ENCODE data around the gene RBBP5. TPM values are rescaled to one million over a fixed set of nuclear protein-coding genes. Genes with fewer than 3 reads are reported as not detected.

RBBP5 gene
- total and polyA plus RNA-seq, 2 of the 4 experiments (the other 2 are of a cell fraction), result 7.3 to 37.5 TPM

GRCh38 chr1:205043866-205044265 is 77.9 kb downstream of the RBBP5 start:
- Histone ChIP-seq H2AK5ac (ENCODE audit: low read depth, low read length) (no peak overlapping the region), H2BK120ac (ENCODE audit: low read depth, low read length) (no peak overlapping the region), H3K4ac (ENCODE audit: low read depth, low read length) (no peak overlapping the region), H2AK9ac (replicated peaks; ENCODE audit: low read depth, low read length, poor library complexity) (no peak overlapping the region), H3K9me1 (ENCODE audit: insufficient read depth, low read length) (no peaks in the 10 kb centered on the region), H2BK5ac (ENCODE audit: low read depth, low read length, poor library complexity, severe bottlenecking) (no peak overlapping the region), H3K4me3 (ENCODE audit: insufficient read depth, low read depth, low read length) (no peak overlapping the region), H3K56ac (ENCODE audit: extremely low read depth, insufficient read depth, low read length) (no peak overlapping the region), H4K5ac (ENCODE audit: low read depth, low read length) (no peak overlapping the region), H4K8ac (ENCODE audit: low read depth in 2 of 2, low read length in 2 of 2) (no peak overlapping the region), H3K36me3 (ENCODE audit: control insufficient read depth, insufficient read depth, low read length) (no peaks in the 10 kb centered on the region), H3K14ac (replicated peaks; ENCODE audit: low read depth, low read length) (no peak overlapping the region), H3K4me1 (ENCODE audit: control insufficient read depth, insufficient read depth, low read length) (no peaks in the 10 kb centered on the region), H3K27ac (ENCODE audit: insufficient read depth, low read length) (no peak overlapping the region), H3K9ac (ENCODE audit: low read depth, low read length) (no peak overlapping the region), H2BK20ac (ENCODE audit: low read depth, low read length) (no peak overlapping the region), H4K91ac (ENCODE audit: insufficient read depth, low read depth, low read length) (no peak overlapping the region), H3K79me1 (ENCODE audit: low read depth in 1 of 2, low read length in 2 of 2) (no peaks in the 10 kb centered on the region), H2AFZ (replicated peaks; ENCODE audit: low read length, poor library complexity) (no peak overlapping the region), H4K20me1 (ENCODE audit: insufficient read depth, low read length) (no peaks in the 10 kb centered on the region), H3K9me3 (ENCODE audit: control insufficient read depth, insufficient read depth, low read length) (no peaks in the 10 kb centered on the region), H3K4me2 (ENCODE audit: low read depth, low read length) (no peak overlapping the region), H3K23ac (ENCODE audit: low read depth, low read length) (no peak overlapping the region), H2BK15ac (ENCODE audit: low read depth, low read length) (no peak overlapping the region), H3K27me3 (ENCODE audit: control insufficient read depth, insufficient read depth, low read length) (peaks cover 69% of the 10 kb centered on the region), H3K18ac (ENCODE audit: low read depth, low read length) (no peak overlapping the region)
- no TSS peak for BruUV-seq (replicated peaks)
- intact Hi-C loops (cut with micrococcal nuclease) (no loop called here), in situ Hi-C loops (cut with MboI; ENCODE audit: low sequenced_read_pairs) (no loop called here), dilution Hi-C loops (cut with HindIII; ENCODE audit: low sequenced_read_pairs, unreplicated experiment) (no loop called here)
- DNase-seq, result no peak
- CTCF ChIA-PET, result interaction anchor here (0.8 kb wide), 1 partner anchor 18 kb away, joined by 4 read pairs; no protein-coding TSS in a partner anchor
- no peak for ATAC-seq (ENCODE audit: low read depth)
- POLR2A ChIA-PET (ENCODE audit: unreplicated experiment), result no interaction called here
- TF ChIP-seq RAD21 (IDR thresholded peaks at IDR 0.05; ENCODE audit: low read length) (no peak), FOS (IDR thresholded peaks at IDR 0.05; ENCODE audit: low read depth, low read length) (no peak), CEBPB (IDR thresholded peaks at IDR 0.05; ENCODE audit: low read depth, low read length) (no peak), MAZ (IDR thresholded peaks at IDR 0.05; ENCODE audit: borderline replicate concordance, low read depth, low read length) (no peak), BHLHE40 (IDR thresholded peaks at IDR 0.05; ENCODE audit: low read depth, low read length) (no peak), NFE2L2 (IDR thresholded peaks at IDR 0.05; ENCODE audit: low read depth, low read length) (no peak), MXI1 (IDR thresholded peaks at IDR 0.05; ENCODE audit: borderline replicate concordance, low read depth, low read length) (no peak), CTCF (conservative IDR thresholded peaks at IDR 0.05; ENCODE audit: low read depth, low read length) (no peak), RCOR1 (IDR thresholded peaks at IDR 0.05; ENCODE audit: insufficient replicate concordance, low read length) (no peak), CHD1 (IDR thresholded peaks at IDR 0.05; ENCODE audit: low read depth, low read length) (no peak), SMC3 (IDR thresholded peaks at IDR 0.05; ENCODE audit: low read depth, low read length) (no peak), POLR2A (IDR thresholded peaks at IDR 0.05; ENCODE audit: low read depth, low read length) (no peak), MAFK (IDR thresholded peaks at IDR 0.05; ENCODE audit: low read depth, low read length) (no peak), ELK1 (IDR thresholded peaks at IDR 0.05; ENCODE audit: borderline replicate concordance, low read depth, low read length) (no peak), RFX5 (IDR thresholded peaks at IDR 0.05; ENCODE audit: low read depth, low read length) (no peak)
- TF ChIP-seq, protein P1, sequence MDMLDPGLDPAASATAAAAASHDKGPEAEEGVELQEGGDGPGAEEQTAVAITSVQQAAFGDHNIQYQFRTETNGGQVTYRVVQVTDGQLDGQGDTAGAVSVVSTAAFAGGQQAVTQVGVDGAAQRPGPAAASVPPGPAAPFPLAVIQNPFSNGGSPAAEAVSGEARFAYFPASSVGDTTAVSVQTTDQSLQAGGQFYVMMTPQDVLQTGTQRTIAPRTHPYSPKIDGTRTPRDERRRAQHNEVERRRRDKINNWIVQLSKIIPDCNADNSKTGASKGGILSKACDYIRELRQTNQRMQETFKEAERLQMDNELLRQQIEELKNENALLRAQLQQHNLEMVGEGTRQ (IDR thresholded peaks at IDR 0.05; ENCODE audit: low read depth, low read length), result no peak
- 0% methylated on average over 1 of the region's 4 CpGs; no CpG with 5 or more reads in 1 of the 2 experiments for WGBS, 2 experiments (ENCODE audit: extremely low coverage in 2 of 2, insufficient read length in 1 of 2)

Data from IMR-90 (cell line).